DOHH2 (cell line): ENCODE data around the gene RUNX2.

Source experiments
- H3F3A ChIP-seq: fragments of 200-600 bp; sonication (generic), shearing (Covaris generic); 2 replicates; pipeline ENCODE4 v1.6.0; 2016; ENCODE audit warnings: antibody characterized with exemption, mild to moderate bottlenecking; ENCODE audit not compliant: control insufficient read depth, insufficient read depth
- H3K27ac ChIP-seq: fragments of 200-600 bp; sonication (generic); 2 replicates; pipeline ENCODE4 v1.5.1; 2014; ENCODE audit warnings: low read depth, mild to moderate bottlenecking, low read length, moderate library complexity
- H3K27me3 ChIP-seq: fragments of 200-600 bp; sonication (generic); 2 replicates; pipeline ENCODE4 v1.6.1; 2014; ENCODE audit warnings: mild to moderate bottlenecking, low read length, mixed read lengths; ENCODE audit not compliant: control insufficient read depth
- H3K36me3 ChIP-seq: fragments of 200-600 bp; sonication (generic); 2 replicates; pipeline ENCODE4 v1.6.1; 2014; ENCODE audit warnings: mild to moderate bottlenecking, low read length, moderate library complexity, mixed read lengths; ENCODE audit not compliant: control insufficient read depth
- H3K4me1 ChIP-seq: fragments of 200-600 bp; sonication (generic); 2 replicates; pipeline ENCODE4 v1.6.1; 2014; ENCODE audit warnings: mild to moderate bottlenecking, low read length, mixed read lengths; ENCODE audit not compliant: control insufficient read depth
- H3K4me2 ChIP-seq: fragments of 200-600 bp; sonication (generic); 2 replicates; pipeline ENCODE4 v1.6.0; 2014; ENCODE audit warnings: mild to moderate bottlenecking, low read length, moderate library complexity
- H3K4me3 ChIP-seq: fragments of 200-600 bp; sonication (generic); 2 replicates; pipeline ENCODE4 v1.5.1; 2014; ENCODE audit warnings: mild to moderate bottlenecking, low read length, mixed read lengths
- H3K79me2 ChIP-seq: fragments of 200-600 bp; sonication (generic); 2 replicates; pipeline ENCODE4 v1.6.1; 2014; ENCODE audit warnings: mild to moderate bottlenecking, low read length, mixed read lengths; ENCODE audit not compliant: control insufficient read depth
- H3K9me2 ChIP-seq: fragments of 200-600 bp; sonication (generic); replicated peaks from 2 replicates; pipeline ENCODE4 v1.6.1; 2014; ENCODE audit warnings: mild to moderate bottlenecking, low read length, mixed read lengths; ENCODE audit not compliant: control insufficient read depth
- H3K9me3 ChIP-seq: fragments of 200-600 bp; sonication (generic); 2 replicates; pipeline ENCODE4 v1.6.1; 2014; ENCODE audit warnings: antibody characterized with exemption, low read length, mixed read lengths; ENCODE audit not compliant: control insufficient read depth, insufficient read depth
- H4K20me1 ChIP-seq: fragments of 200-600 bp; sonication (generic); 2 replicates; pipeline ENCODE4 v1.6.0; 2014; ENCODE audit warnings: low read depth, mild to moderate bottlenecking, antibody characterized with exemption, low read length, moderate library complexity; ENCODE audit not compliant: control insufficient read depth, insufficient read depth
- CTCF ChIP-seq: fragments of 200-600 bp; sonication (generic); IDR thresholded peaks from one replicate; pipeline ENCODE4 v1.5.1; 2014; ENCODE audit warnings: antibody characterized with exemption, mild to moderate bottlenecking, low read depth, low read length; ENCODE audit not compliant: poor library complexity, severe bottlenecking
- EZH2phosphoT487 ChIP-seq: fragments of 200-600 bp; sonication (generic); IDR thresholded peaks from 2 replicates; pipeline ENCODE4 v1.6.1; 2017; ENCODE audit warnings: borderline replicate concordance, mild to moderate bottlenecking, antibody characterized with exemption, low read length, moderate library complexity, mixed read lengths

RUNX2 gene

GRCh38 chr6:45651301-45651700, 323.2 kb downstream of the RUNX2 start:
- Histone ChIP-seq H3K4me3 (no peak overlapping the region), H3K27ac (no peak overlapping the region), H3F3A (no peaks in the 10 kb centered on the region), H3K4me2 (no peak overlapping the region), H3K27me3 (no peaks in the 10 kb centered on the region), H3K9me3 (no peaks in the 10 kb centered on the region), H3K4me1 (peaks cover 9% of the 10 kb centered on the region), H3K9me2 (no peaks in the 10 kb centered on the region), H3K79me2 (no peaks in the 10 kb centered on the region), H4K20me1 (no peaks in the 10 kb centered on the region), H3K36me3 (no peaks in the 10 kb centered on the region)
- no peak for TF ChIP-seq CTCF
- no peak for TF ChIP-seq EZH2phosphoT487

- no peaks in the 10 kb centered on the region for H3F3A ChIP-seq
- H3K4me2 ChIP-seq, result no peak overlapping the region
- TF ChIP-seq EZH2phosphoT487 (no peak), CTCF (no peak)
- peaks cover 18% of the 10 kb centered on the region for H3K4me1 ChIP-seq
- no peaks in the 10 kb centered on the region for H3K79me2 ChIP-seq
- H3K9me3 ChIP-seq, result no peaks in the 10 kb centered on the region
- H3K9me2 ChIP-seq, result no peaks in the 10 kb centered on the region
- no peaks in the 10 kb centered on the region for H4K20me1 ChIP-seq
- no peaks in the 10 kb centered on the region for H3K27me3 ChIP-seq
- H3K36me3 ChIP-seq, result no peaks in the 10 kb centered on the region
- H3K27ac ChIP-seq, result no peak overlapping the region
- no peak overlapping the region for H3K4me3 ChIP-seq
Measured at GRCh38 chr6:45652416-45652815, 324.3 kb downstream of the RUNX2 start.

- TF ChIP-seq CTCF (no peak), EZH2phosphoT487 (no peak)
- Histone ChIP-seq H4K20me1 (no peaks in the 10 kb centered on the region), H3K9me3 (no peaks in the 10 kb centered on the region), H3K4me2 (no peak overlapping the region), H3F3A (peaks cover 2% of the 10 kb centered on the region; the same call in 1 of the 2 replicates), H3K27ac (no peak overlapping the region), H3K4me3 (no peak overlapping the region), H3K4me1 (peaks cover 19% of the 10 kb centered on the region), H3K79me2 (no peaks in the 10 kb centered on the region), H3K36me3 (no peaks in the 10 kb centered on the region), H3K9me2 (no peaks in the 10 kb centered on the region), H3K27me3 (no peaks in the 10 kb centered on the region)
Measured at GRCh38 chr6:45653117-45653883, 325.2 kb downstream of the RUNX2 start.
